ENCODE measurements around the gene ANKRD27. TPM values are rescaled to one million over a fixed set of nuclear protein-coding genes. Genes with fewer than 3 reads are reported as not detected.

Gene ANKRD27
- total RNA-seq, 1 donor: 31.5 TPM

- Histone ChIP-seq H3K4me3 (ENCODE audit: insufficient read depth, low read length) (peak within 1 kb of the TSS; percentile 80), H2AFZ (ENCODE audit: low read length) (peak within 1 kb of the TSS; percentile 96), H3K36me3 (ENCODE audit: insufficient read depth, low read length) (no peaks in the 10 kb centered on the region), H3K4me1 (ENCODE audit: insufficient read depth, low read length) (peaks cover 22% of the 10 kb centered on the region), H3K27me3 (ENCODE audit: insufficient read depth, low read length) (no peaks in the 10 kb centered on the region), H3K4me2 (ENCODE audit: insufficient read depth, low read length) (peak within 1 kb of the TSS; percentile 76), H3K79me2 (ENCODE audit: insufficient read depth, low read length) (peaks cover 49% of the 10 kb centered on the region), H3K27ac (ENCODE audit: low read depth, low read length) (peak within 1 kb of the TSS; percentile 84), H4K20me1 (ENCODE audit: insufficient read depth, low read length) (peaks cover 17% of the 10 kb centered on the region), H3K9me3 (ENCODE audit: low read depth, low read length) (no peaks in the 10 kb centered on the region)
- DNase-seq (ENCODE audit: insufficient read length, low spot score, missing footprints): peak; percentile 95
- TF ChIP-seq CTCF (IDR thresholded peaks at IDR 0.05; ENCODE audit: extremely low read depth, low read depth, low read length): no peak
Measured at GRCh38 chr19:32691291-32691951, 16.4 kb upstream of the ANKRD27 start, which contains the start of gene NUDT19. TSS of gene NUDT19 (plus strand) at chr19:32691821. CDS start at chr19:32691961, 140 bp downstream.

GRCh38 chr19:32688311-32688710 is 13.3 kb upstream of the ANKRD27 start:
- H2AFZ ChIP-seq (ENCODE audit: low read length): no peak overlapping the region
- no peaks in the 10 kb centered on the region for H3K36me3 ChIP-seq (ENCODE audit: insufficient read depth, low read length)
- no peaks in the 10 kb centered on the region for H3K9me3 ChIP-seq (ENCODE audit: low read depth, low read length)
- no peak overlapping the region for H3K4me2 ChIP-seq (ENCODE audit: insufficient read depth, low read length)
- H4K20me1 ChIP-seq (ENCODE audit: insufficient read depth, low read length): peaks cover 2% of the 10 kb centered on the region
- peaks cover 19% of the 10 kb centered on the region for H3K79me2 ChIP-seq (ENCODE audit: insufficient read depth, low read length)
- TF ChIP-seq CTCF (IDR thresholded peaks at IDR 0.05; ENCODE audit: extremely low read depth, low read depth, low read length): no peak
- no peak for DNase-seq (ENCODE audit: insufficient read length, low spot score, missing footprints)
- H3K4me1 ChIP-seq (ENCODE audit: insufficient read depth, low read length): peaks cover 14% of the 10 kb centered on the region
- no peaks in the 10 kb centered on the region for H3K27me3 ChIP-seq (ENCODE audit: insufficient read depth, low read length)
- no peak overlapping the region for H3K27ac ChIP-seq (ENCODE audit: low read depth, low read length)
- no peak overlapping the region for H3K4me3 ChIP-seq (ENCODE audit: insufficient read depth, low read length)

GRCh38 chr19:32687681-32688080 is 12.7 kb upstream of the ANKRD27 start:
- TF ChIP-seq CTCF (IDR thresholded peaks at IDR 0.05; ENCODE audit: extremely low read depth, low read depth, low read length): no peak
- no peaks in the 10 kb centered on the region for H3K36me3 ChIP-seq (ENCODE audit: insufficient read depth, low read length)
- H2AFZ ChIP-seq (ENCODE audit: low read length): no peak overlapping the region
- peaks cover 9% of the 10 kb centered on the region for H3K4me1 ChIP-seq (ENCODE audit: insufficient read depth, low read length)
- peaks cover 13% of the 10 kb centered on the region for H3K79me2 ChIP-seq (ENCODE audit: insufficient read depth, low read length)
- no peak for DNase-seq (ENCODE audit: insufficient read length, low spot score, missing footprints)
- no peaks in the 10 kb centered on the region for H4K20me1 ChIP-seq (ENCODE audit: insufficient read depth, low read length)
- no peaks in the 10 kb centered on the region for H3K9me3 ChIP-seq (ENCODE audit: low read depth, low read length)
- no peaks in the 10 kb centered on the region for H3K27me3 ChIP-seq (ENCODE audit: insufficient read depth, low read length)
- no peak overlapping the region for H3K4me3 ChIP-seq (ENCODE audit: insufficient read depth, low read length)
- H3K27ac ChIP-seq (ENCODE audit: low read depth, low read length): no peak overlapping the region
- H3K4me2 ChIP-seq (ENCODE audit: insufficient read depth, low read length): no peak overlapping the region

- DNase-seq (ENCODE audit: insufficient read length, low spot score, missing footprints): no peak
- no peak overlapping the region for H2AFZ ChIP-seq (ENCODE audit: low read length)
- H3K4me2 ChIP-seq (ENCODE audit: insufficient read depth, low read length): no peak overlapping the region
- H3K4me3 ChIP-seq (ENCODE audit: insufficient read depth, low read length): no peak overlapping the region
- H4K20me1 ChIP-seq (ENCODE audit: insufficient read depth, low read length): no peaks in the 10 kb centered on the region
- no peaks in the 10 kb centered on the region for H3K9me3 ChIP-seq (ENCODE audit: low read depth, low read length)
- H3K27ac ChIP-seq (ENCODE audit: low read depth, low read length): no peak overlapping the region
- H3K27me3 ChIP-seq (ENCODE audit: insufficient read depth, low read length): no peaks in the 10 kb centered on the region
- H3K4me1 ChIP-seq (ENCODE audit: insufficient read depth, low read length): peaks cover 6% of the 10 kb centered on the region
- peaks cover 6% of the 10 kb centered on the region for H3K79me2 ChIP-seq (ENCODE audit: insufficient read depth, low read length)
- TF ChIP-seq CTCF (IDR thresholded peaks at IDR 0.05; ENCODE audit: extremely low read depth, low read depth, low read length): no peak
- no peaks in the 10 kb centered on the region for H3K36me3 ChIP-seq (ENCODE audit: insufficient read depth, low read length)
Measured at GRCh38 chr19:32686847-32687475, 12.0 kb upstream of the ANKRD27 start.

Data from osteoblast (primary cell).